Measurements from ENCODE around the gene SNRNP70. TPM values are rescaled to one million over a fixed set of nuclear protein-coding genes. Genes with fewer than 3 reads are reported as not detected.

SNRNP70 gene
- total and polyA plus RNA-seq, 2 donors (not counting 3 experiments of a cell fraction or from before 2014, with no cell fraction given), result 215 to 300 TPM

- TF ChIP-seq POLR2A (IDR thresholded peaks at IDR 0.05; ENCODE audit: low read depth, low read length) (no peak), JUN (IDR thresholded peaks at IDR 0.05; ENCODE audit: borderline replicate concordance, insufficient read depth, insufficient read length, low read depth) (no peak), EZH2 (IDR thresholded peaks at IDR 0.05; ENCODE audit: borderline replicate concordance, low read depth, low read length, severe bottlenecking) (no peak), POLR2AphosphoS5 (IDR thresholded peaks at IDR 0.05; ENCODE audit: insufficient read depth, low read depth, low read length) (no peak), GATA2 (IDR thresholded peaks at IDR 0.05; ENCODE audit: insufficient read depth, insufficient read length, low read depth, low read length) (no peak), MYC (IDR thresholded peaks at IDR 0.05; ENCODE audit: low read depth, low read length) (no peak), FOS (IDR thresholded peaks at IDR 0.05; ENCODE audit: borderline replicate concordance, insufficient read depth, low read length) (no peak)
- TF ChIP-seq, protein P1, sequence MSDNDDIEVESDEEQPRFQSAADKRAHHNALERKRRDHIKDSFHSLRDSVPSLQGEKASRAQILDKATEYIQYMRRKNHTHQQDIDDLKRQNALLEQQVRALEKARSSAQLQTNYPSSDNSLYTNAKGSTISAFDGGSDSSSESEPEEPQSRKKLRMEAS (IDR thresholded peaks at IDR 0.05; ENCODE audit: insufficient read depth, insufficient read length), result no peak
- TF ChIP-seq, protein P2, sequence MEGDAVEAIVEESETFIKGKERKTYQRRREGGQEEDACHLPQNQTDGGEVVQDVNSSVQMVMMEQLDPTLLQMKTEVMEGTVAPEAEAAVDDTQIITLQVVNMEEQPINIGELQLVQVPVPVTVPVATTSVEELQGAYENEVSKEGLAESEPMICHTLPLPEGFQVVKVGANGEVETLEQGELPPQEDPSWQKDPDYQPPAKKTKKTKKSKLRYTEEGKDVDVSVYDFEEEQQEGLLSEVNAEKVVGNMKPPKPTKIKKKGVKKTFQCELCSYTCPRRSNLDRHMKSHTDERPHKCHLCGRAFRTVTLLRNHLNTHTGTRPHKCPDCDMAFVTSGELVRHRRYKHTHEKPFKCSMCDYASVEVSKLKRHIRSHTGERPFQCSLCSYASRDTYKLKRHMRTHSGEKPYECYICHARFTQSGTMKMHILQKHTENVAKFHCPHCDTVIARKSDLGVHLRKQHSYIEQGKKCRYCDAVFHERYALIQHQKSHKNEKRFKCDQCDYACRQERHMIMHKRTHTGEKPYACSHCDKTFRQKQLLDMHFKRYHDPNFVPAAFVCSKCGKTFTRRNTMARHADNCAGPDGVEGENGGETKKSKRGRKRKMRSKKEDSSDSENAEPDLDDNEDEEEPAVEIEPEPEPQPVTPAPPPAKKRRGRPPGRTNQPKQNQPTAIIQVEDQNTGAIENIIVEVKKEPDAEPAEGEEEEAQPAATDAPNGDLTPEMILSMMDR (IDR thresholded peaks at IDR 0.05; ENCODE audit: extremely low read depth in 1 of 2, insufficient read depth in 1 of 2, low read depth in 1 of 2, low read length in 2 of 2), result no peak
- H3K4me2 ChIP-seq (ENCODE audit: insufficient read depth, low read length), result no peak overlapping the region
- no TSS peak for BruUV-seq (replicated peaks)
- no peaks in the 10 kb centered on the region for H3K9me3 ChIP-seq (replicated peaks; ENCODE audit: control insufficient read depth, insufficient read depth, low read length)
- DNase-seq (ENCODE audit: low read depth, low spot score), result no peak
- intact Hi-C loops (cut with micrococcal nuclease), result no loop called here
- FAIRE-seq, result no peak
- H3K27me3 ChIP-seq (ENCODE audit: control insufficient read depth in 2 of 2, insufficient read depth in 2 of 2, low read length in 2 of 2), result peaks cover 0 to 9% of the 10 kb centered on the region in 2 experiments
- H3K4me1 ChIP-seq (ENCODE audit: control insufficient read depth, extremely low read depth, insufficient read depth, low read length), result no peaks in the 10 kb centered on the region
- H4K20me1 ChIP-seq (replicated peaks; ENCODE audit: control insufficient read depth, extremely low read depth, insufficient read depth, low read length), result no peaks in the 10 kb centered on the region
- H3K9me1 ChIP-seq (replicated peaks; ENCODE audit: control insufficient read depth, extremely low read depth, insufficient read depth, low read length), result no peaks in the 10 kb centered on the region
- no peak overlapping the region for H3K27ac ChIP-seq (ENCODE audit: insufficient read depth, low read depth, low read length)
- H2AFZ ChIP-seq (ENCODE audit: low read depth, low read length), result no peak overlapping the region
- CTCF ChIA-PET, result interaction anchor here (0.9 to 2.0 kb wide), 5 partner anchors 12 to 78 kb away, joined by 3 to 7 read pairs (median 6); no protein-coding TSS in a partner anchor
- no peaks in the 10 kb centered on the region for H3K36me3 ChIP-seq (ENCODE audit: control insufficient read depth in 2 of 2, extremely low read depth in 1 of 2, insufficient read depth in 2 of 2, low read length in 2 of 2)
- no peak overlapping the region for H3K9ac ChIP-seq (replicated peaks; ENCODE audit: extremely low read depth, insufficient read depth, low read length)
- POLR2A ChIA-PET, result interaction anchor here (0.6 kb wide), 1 partner anchor 68 kb away, joined by 3 read pairs; no protein-coding TSS in a partner anchor
- H3K79me2 ChIP-seq (ENCODE audit: control insufficient read depth, insufficient read depth, low read length), result no peaks in the 10 kb centered on the region
- dilution Hi-C loops (cut with MboI; ENCODE audit: extremely low pct_ligation_motif_present, low sequenced_read_pairs), result no loop called here
- no peak overlapping the region for H3K4me3 ChIP-seq (replicated peaks in 1 of 3; ENCODE audit: insufficient read depth in 1 of 3, low read depth in 1 of 3, low read length in 3 of 3)
Measured at GRCh38 chr19:49130325-49130724, 45.1 kb downstream of the SNRNP70 start.
